PC-3 (cell line): Measurements from ENCODE around the gene SEMA3C. TPM values are rescaled to one million over a fixed set of nuclear protein-coding genes. Genes with fewer than 3 reads are reported as not detected.

Source experiments
- ATAC-seq: fragments of 200-7000 bp; cut with Tn5 transposase; 2 replicates; pipeline ENCODE4 v1.9.1; 2020; ENCODE audit warnings: mild to moderate bottlenecking, moderate library complexity
- BruUV-seq: library from RNA; stranded (reverse); fragments of 400-500 nt; replicated peaks from 2 replicates; lab custom pipeline; 2021; lab: Mats Ljungman, UMichigan
- CTCF ChIA-PET: fragments of 300-600 bp; sonication (Branson Sonifier 250); formaldehyde crosslinking; loops from one replicate; lab custom pipeline; 2022; ENCODE audit warnings: antibody characterized with exemption; lab: Charles Lee
- POLR2A ChIA-PET: fragments of 300-600 bp; sonication (Branson Sonifier 250); formaldehyde crosslinking; loops from one replicate; lab custom pipeline; 2022; ENCODE audit warnings: antibody characterized with exemption; ENCODE audit not compliant: unreplicated experiment; lab: Charles Lee
- DNase-seq: peaks from one replicate; pipeline ENCODE4 v3.0.0-alpha.2; 2015
- H2AFZ ChIP-seq: fragments of 300-600 bp; sonication (generic); 2 replicates; pipeline ENCODE4 v1.6.0; 2016; ENCODE audit warnings: antibody characterized with exemption, low read length
- H3F3A ChIP-seq: fragments of 300-600 bp; sonication (generic); one replicate; pipeline ENCODE4 v1.6.0; 2017; ENCODE audit warnings: antibody characterized with exemption, low read length, control low read depth, mild to moderate bottlenecking; ENCODE audit not compliant: unreplicated experiment
- H3K27ac ChIP-seq: fragments of 300-600 bp; sonication (generic); 2 replicates; pipeline ENCODE4 v1.5.1; 2016; ENCODE audit warnings: mild to moderate bottlenecking, low read length
- H3K27me3 ChIP-seq: fragments of 300-600 bp; sonication (generic); 2 replicates; pipeline ENCODE4 v1.6.1; 2016; ENCODE audit warnings: low read length, mixed read lengths
- H3K36me3 ChIP-seq: fragments of 300-600 bp; sonication (generic); 2 replicates; pipeline ENCODE4 v1.6.1; 2016; ENCODE audit warnings: low read depth, mixed run types, low read length, mixed read lengths
- H3K4me1 ChIP-seq: fragments of 300-600 bp; sonication (generic); 2 replicates; pipeline ENCODE4 v1.5.1; 2016; ENCODE audit warnings: low read length; ENCODE audit not compliant: insufficient read depth
- H3K4me2 ChIP-seq: fragments of 300-600 bp; sonication (generic); 2 replicates; pipeline ENCODE4 v1.6.0; 2016; ENCODE audit warnings: low read length
- H3K4me3 ChIP-seq: fragments of 300-600 bp; sonication (generic); 2 replicates; pipeline ENCODE4 v1.5.1; 2016; ENCODE audit warnings: mild to moderate bottlenecking, low read length, mixed read lengths
- H3K79me2 ChIP-seq: fragments of 300-600 bp; sonication (generic); 2 replicates; pipeline ENCODE4 v1.6.1; 2017; ENCODE audit warnings: low read length, mixed read lengths
- H3K9ac ChIP-seq: fragments of 300-600 bp; sonication (generic); 2 replicates; pipeline ENCODE4 v1.6.0; 2016; ENCODE audit warnings: mild to moderate bottlenecking, low read length
- H3K9me2 ChIP-seq: fragments of 300-600 bp; sonication (generic); replicated peaks from 2 replicates; pipeline ENCODE4 v1.6.1; 2016; ENCODE audit warnings: mixed run types, low read length, mixed read lengths
- H3K9me3 ChIP-seq: fragments of 300-600 bp; sonication (generic); 2 replicates; pipeline ENCODE4 v1.6.1; 2016; ENCODE audit warnings: low read length, mixed read lengths
- H4K20me1 ChIP-seq: fragments of 300-600 bp; sonication (generic); 2 replicates; pipeline ENCODE4 v1.6.1; 2016; ENCODE audit warnings: low read length, mixed read lengths
- CTCF ChIP-seq: fragments of 300-600 bp; sonication (generic); conservative IDR thresholded peaks from 2 replicates; pipeline ENCODE4 v1.5.1; 2017; ENCODE audit warnings: antibody characterized with exemption, low read depth, mild to moderate bottlenecking, low read length
- EZH2 ChIP-seq: fragments of 300-600 bp; sonication (generic); IDR thresholded peaks from one replicate; pipeline ENCODE4 v1.6.1; 2017; ENCODE audit warnings: antibody characterized with exemption, mild to moderate bottlenecking, low read length; ENCODE audit not compliant: unreplicated experiment
- EZH2phosphoT487 ChIP-seq: fragments of 300-600 bp; sonication (generic); IDR thresholded peaks from 2 replicates; pipeline ENCODE4 v1.6.1; 2018; ENCODE audit warnings: mild to moderate bottlenecking, antibody characterized with exemption, low read length, borderline replicate concordance
- intact Hi-C: fragments of 100-400 bp; cut with micrococcal nuclease; formaldehyde crosslinking; loops from 2 replicates; pipeline ENCODE4 v1.9.0; 2023
- total RNA-seq: library from RNA; depleted of rRNA; stranded (reverse); fragments of >200 nt; gene quantifications from 2 replicates; pipeline ENCODE4 v1.2.3, GENCODE V29; 2014

SEMA3C gene
- total RNA-seq, 1 experiment from 2014 or later = 28.0 TPM

GRCh38 chr7:80823057-80823456 lies 95.8 kb downstream of the SEMA3C start:
- H2AFZ ChIP-seq = no peak overlapping the region
- H3K4me1 ChIP-seq = peaks cover 36% of the 10 kb centered on the region
- H3K27me3 ChIP-seq = no peaks in the 10 kb centered on the region
- ChIA-PET POLR2A (no interaction called here), CTCF (no interaction called here)
- H3K9me3 ChIP-seq = no peaks in the 10 kb centered on the region
- 0 out of 2 replicates have a peak, but pooled peaks cover 7% of the 10 kb centered on the region for H3K36me3 ChIP-seq
- no peaks in the 10 kb centered on the region for H3F3A ChIP-seq
- H4K20me1 ChIP-seq = no peaks in the 10 kb centered on the region
- H3K4me2 ChIP-seq = no peak overlapping the region
- no peak overlapping the region for H3K27ac ChIP-seq
- DNase-seq (no peak), ATAC-seq (no peak)
- no peak overlapping the region for H3K9ac ChIP-seq
- intact Hi-C loops = no loop called here
- H3K79me2 ChIP-seq = no peaks in the 10 kb centered on the region
- no peak overlapping the region for H3K4me3 ChIP-seq
- H3K9me2 ChIP-seq = no peaks in the 10 kb centered on the region
- no peak for TF ChIP-seq EZH2
- no peak for TF ChIP-seq CTCF
- no peak for TF ChIP-seq EZH2phosphoT487
- BruUV-seq = no TSS peak

GRCh38 chr7:80821771-80822319 lies 97.0 kb downstream of the SEMA3C start:
- DNase-seq (no peak), ATAC-seq (no peak)
- H3K4me3 ChIP-seq = no peak overlapping the region
- no peaks in the 10 kb centered on the region for H3K79me2 ChIP-seq
- no peak overlapping the region for H2AFZ ChIP-seq
- no peaks in the 10 kb centered on the region for H3F3A ChIP-seq
- no peaks in the 10 kb centered on the region for H4K20me1 ChIP-seq
- no peaks in the 10 kb centered on the region for H3K9me3 ChIP-seq
- TF ChIP-seq EZH2phosphoT487 (no peak), EZH2 (no peak), CTCF (no peak)
- no peaks in the 10 kb centered on the region for H3K27me3 ChIP-seq
- H3K4me1 ChIP-seq = peaks cover 24% of the 10 kb centered on the region
- POLR2A ChIA-PET = no interaction called here
- CTCF ChIA-PET = no interaction called here
- intact Hi-C loops = no loop called here
- no TSS peak for BruUV-seq
- no peak overlapping the region for H3K9ac ChIP-seq
- no peaks in the 10 kb centered on the region for H3K9me2 ChIP-seq
- H3K4me2 ChIP-seq = no peak overlapping the region
- 0 out of 2 replicates have a peak, but pooled peaks cover 7% of the 10 kb centered on the region for H3K36me3 ChIP-seq
- H3K27ac ChIP-seq = no peak overlapping the region

GRCh38 chr7:80819503-80819902 lies 99.3 kb downstream of the SEMA3C start:
- no peaks in the 10 kb centered on the region for H3F3A ChIP-seq
- H3K4me3 ChIP-seq = no peak overlapping the region
- CTCF ChIA-PET = no interaction called here
- no peaks in the 10 kb centered on the region for H3K79me2 ChIP-seq
- POLR2A ChIA-PET = no interaction called here
- no peaks in the 10 kb centered on the region for H3K9me2 ChIP-seq
- H3K9ac ChIP-seq = no peak overlapping the region
- no peaks in the 10 kb centered on the region for H3K9me3 ChIP-seq
- peaks cover 8% of the 10 kb centered on the region; the same call in 1 of the 2 replicates for H3K4me1 ChIP-seq
- ATAC-seq (no peak), DNase-seq (no peak)
- H3K27ac ChIP-seq = no peak overlapping the region
- no peak overlapping the region for H3K4me2 ChIP-seq
- no peak for TF ChIP-seq EZH2phosphoT487
- no peak for TF ChIP-seq EZH2
- no peak for TF ChIP-seq CTCF
- H3K36me3 ChIP-seq = peaks cover 16% of the 10 kb centered on the region
- H3K27me3 ChIP-seq = no peaks in the 10 kb centered on the region
- no peak overlapping the region for H2AFZ ChIP-seq
- H4K20me1 ChIP-seq = no peaks in the 10 kb centered on the region
- BruUV-seq = no TSS peak
- intact Hi-C loops = no loop called here
